Osteocyte (in vitro differentiated cells): ENCODE results near the gene TRAPPC3L. TPM values are rescaled to one million over a fixed set of nuclear protein-coding genes. Genes with fewer than 3 reads are reported as not detected.

Experiments
- DNase-seq: peaks from one replicate; pipeline ENCODE4 v3.0.0; 2021; ENCODE audit warnings: mixed read lengths; ENCODE audit not compliant: unreplicated experiment; ENCODE audit errors: extremely low spot score
- H3K27ac Mint-ChIP-seq: one replicate; pipeline ENCODE4 v1.8.0; 2021; ENCODE audit warnings: mild to moderate bottlenecking, mixed read lengths; ENCODE audit not compliant: unreplicated experiment
- H3K27me3 Mint-ChIP-seq: one replicate; pipeline ENCODE4 v1.8.0; 2021; ENCODE audit warnings: mixed read lengths; ENCODE audit not compliant: unreplicated experiment
- H3K36me3 Mint-ChIP-seq: one replicate; pipeline ENCODE4 v1.8.0; 2021; ENCODE audit warnings: mixed read lengths; ENCODE audit not compliant: unreplicated experiment
- H3K4me1 Mint-ChIP-seq: one replicate; pipeline ENCODE4 v1.8.0; 2021; ENCODE audit warnings: mixed read lengths; ENCODE audit not compliant: unreplicated experiment
- H3K4me3 Mint-ChIP-seq: one replicate; pipeline ENCODE4 v1.8.0; 2021; ENCODE audit warnings: mild to moderate bottlenecking, moderate library complexity, mixed read lengths; ENCODE audit not compliant: unreplicated experiment
- H3K9me3 Mint-ChIP-seq: one replicate; pipeline ENCODE4 v1.8.0; 2021; ENCODE audit warnings: mixed read lengths; ENCODE audit not compliant: unreplicated experiment
- total RNA-seq: library from RNA; stranded (reverse); gene quantifications from 2 replicates; pipeline ENCODE4 v1.2.1, GENCODE V29; 2021
- TF ChIP-seq, protein P1 (sequence below): fragments of 200-600 bp; sonication (generic); IDR thresholded peaks from 2 replicates; pipeline ENCODE4 v1.5.0; 2021; ENCODE audit warnings: antibody characterized with exemption, mild to moderate bottlenecking, moderate library complexity

The TRAPPC3L gene
- total RNA-seq, 1 donor from 2014 or later = not detected

DNA sequence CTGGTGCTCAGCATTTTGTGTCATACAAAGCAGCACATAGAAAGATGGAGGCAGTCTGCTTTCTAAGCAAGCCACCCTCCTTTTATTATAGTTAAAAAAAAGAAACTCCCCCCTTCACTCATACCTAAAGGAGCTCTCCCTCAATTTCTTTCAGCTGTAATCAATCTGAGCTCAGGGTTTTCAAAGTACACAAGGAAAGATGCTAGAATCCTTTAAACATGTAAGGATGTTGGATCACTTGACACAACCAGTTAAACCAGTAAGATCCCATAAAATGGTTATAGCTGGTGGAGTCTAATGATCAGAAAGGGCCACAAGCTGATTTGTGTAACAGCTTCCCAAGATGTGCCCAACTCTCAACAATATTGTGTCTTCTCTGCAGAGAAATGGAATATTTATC is 8.0 kb upstream of the TRAPPC3L start, which contains the start of gene CALHM4:
TSS of gene CALHM4 (plus strand) at position 301 of the 400 bp plus-strand sequence. CDS start at position 344, 43 bp downstream.
- no peaks in the 10 kb centered on the region for H3K36me3 Mint-ChIP-seq
- no peak for DNase-seq
- TF ChIP-seq, protein P1, sequence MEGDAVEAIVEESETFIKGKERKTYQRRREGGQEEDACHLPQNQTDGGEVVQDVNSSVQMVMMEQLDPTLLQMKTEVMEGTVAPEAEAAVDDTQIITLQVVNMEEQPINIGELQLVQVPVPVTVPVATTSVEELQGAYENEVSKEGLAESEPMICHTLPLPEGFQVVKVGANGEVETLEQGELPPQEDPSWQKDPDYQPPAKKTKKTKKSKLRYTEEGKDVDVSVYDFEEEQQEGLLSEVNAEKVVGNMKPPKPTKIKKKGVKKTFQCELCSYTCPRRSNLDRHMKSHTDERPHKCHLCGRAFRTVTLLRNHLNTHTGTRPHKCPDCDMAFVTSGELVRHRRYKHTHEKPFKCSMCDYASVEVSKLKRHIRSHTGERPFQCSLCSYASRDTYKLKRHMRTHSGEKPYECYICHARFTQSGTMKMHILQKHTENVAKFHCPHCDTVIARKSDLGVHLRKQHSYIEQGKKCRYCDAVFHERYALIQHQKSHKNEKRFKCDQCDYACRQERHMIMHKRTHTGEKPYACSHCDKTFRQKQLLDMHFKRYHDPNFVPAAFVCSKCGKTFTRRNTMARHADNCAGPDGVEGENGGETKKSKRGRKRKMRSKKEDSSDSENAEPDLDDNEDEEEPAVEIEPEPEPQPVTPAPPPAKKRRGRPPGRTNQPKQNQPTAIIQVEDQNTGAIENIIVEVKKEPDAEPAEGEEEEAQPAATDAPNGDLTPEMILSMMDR = no peak
- no peaks in the 10 kb centered on the region for H3K9me3 Mint-ChIP-seq
- no peak within 1 kb of the TSS for H3K4me3 Mint-ChIP-seq
- H3K27me3 Mint-ChIP-seq = peaks cover 17% of the 10 kb centered on the region
- H3K27ac Mint-ChIP-seq = no peak within 1 kb of the TSS
- H3K4me1 Mint-ChIP-seq = peaks cover 4% of the 10 kb centered on the region

DNA sequence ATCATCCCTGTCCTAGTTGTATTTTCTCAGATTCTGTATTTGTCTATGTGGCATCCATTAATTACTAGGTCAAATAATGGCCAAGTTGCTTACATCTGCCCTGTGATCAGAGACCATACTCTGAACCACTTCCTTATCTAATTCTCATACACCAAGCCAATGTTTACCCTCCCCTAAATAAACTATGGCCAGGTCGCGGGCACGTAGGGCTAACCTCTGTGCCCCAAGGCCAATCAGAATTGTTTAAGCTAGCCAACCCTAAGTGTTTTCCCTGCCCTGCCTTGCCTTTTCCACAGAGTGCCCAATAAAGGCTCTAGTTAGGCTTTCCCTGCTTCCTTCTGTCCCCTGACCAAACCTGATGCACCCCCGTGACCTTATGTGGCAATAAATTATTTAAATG is 5.3 kb upstream of the TRAPPC3L start:
- no peaks in the 10 kb centered on the region for H3K9me3 Mint-ChIP-seq

DNA sequence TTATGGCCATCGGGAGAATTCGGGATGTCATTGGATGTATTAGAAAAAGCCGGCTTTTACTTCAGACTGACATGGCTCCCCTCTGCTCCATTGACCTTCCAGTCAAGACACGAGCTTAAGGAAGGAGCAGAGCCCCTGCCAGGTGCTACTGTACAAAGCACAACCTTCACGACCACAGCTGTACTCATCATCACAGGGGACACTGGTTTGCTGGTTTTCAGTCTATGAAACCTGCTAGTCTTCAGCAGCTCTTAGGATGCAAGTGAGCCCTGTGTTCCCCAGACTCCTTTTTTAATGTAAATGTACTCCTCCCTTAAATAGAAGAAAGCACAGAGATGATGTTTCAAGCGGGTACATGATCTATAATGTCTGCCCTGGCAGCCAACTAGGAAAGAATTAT is 1.9 kb upstream of the TRAPPC3L start:
- no peaks in the 10 kb centered on the region for H3K4me1 Mint-ChIP-seq
- H3K9me3 Mint-ChIP-seq = no peaks in the 10 kb centered on the region
- H3K4me3 Mint-ChIP-seq = no peak overlapping the region
- H3K36me3 Mint-ChIP-seq = no peaks in the 10 kb centered on the region
- TF ChIP-seq, protein P1 = no peak
- H3K27me3 Mint-ChIP-seq = peaks cover 38% of the 10 kb centered on the region
- DNase-seq = no peak
- H3K27ac Mint-ChIP-seq = no peak overlapping the region

More for the DNA sequence above, 5.3 kb upstream of the TRAPPC3L start:
- Mint-ChIP-seq H3K4me1 (no peaks in the 10 kb centered on the region), H3K4me3 (no peak overlapping the region), H3K27me3 (peaks cover 26% of the 10 kb centered on the region), H3K36me3 (no peaks in the 10 kb centered on the region), H3K27ac (no peak overlapping the region)
- TF ChIP-seq, protein P1 = no peak
- DNase-seq = no peak

DNA sequence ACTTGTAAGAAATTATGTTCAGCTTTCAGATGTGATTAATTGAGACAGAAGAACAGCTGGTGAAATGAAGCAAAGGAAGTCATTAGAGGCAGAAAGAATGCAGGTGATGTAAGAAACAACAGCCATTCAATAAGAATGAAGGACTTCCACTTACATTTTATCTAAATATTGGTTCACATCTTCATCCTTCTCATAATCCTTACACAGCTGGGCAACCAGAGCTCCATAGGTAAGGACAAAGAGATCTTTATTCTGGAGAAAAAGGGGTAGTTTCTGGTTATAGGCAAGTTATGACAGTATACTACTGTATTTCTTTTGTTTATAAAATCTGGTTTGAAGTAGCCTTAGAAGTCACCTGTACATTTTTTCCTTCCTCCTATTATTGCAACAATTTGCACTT is 2.3 kb downstream of the TRAPPC3L start:
- no peak overlapping the region for H3K27ac Mint-ChIP-seq
- no peak for DNase-seq
- H3K4me3 Mint-ChIP-seq = no peak overlapping the region
- H3K27me3 Mint-ChIP-seq = peaks cover 56% of the 10 kb centered on the region
- TF ChIP-seq, protein P1 = no peak
- H3K36me3 Mint-ChIP-seq = no peaks in the 10 kb centered on the region
- no peaks in the 10 kb centered on the region for H3K9me3 Mint-ChIP-seq
- H3K4me1 Mint-ChIP-seq = no peaks in the 10 kb centered on the region

DNA sequence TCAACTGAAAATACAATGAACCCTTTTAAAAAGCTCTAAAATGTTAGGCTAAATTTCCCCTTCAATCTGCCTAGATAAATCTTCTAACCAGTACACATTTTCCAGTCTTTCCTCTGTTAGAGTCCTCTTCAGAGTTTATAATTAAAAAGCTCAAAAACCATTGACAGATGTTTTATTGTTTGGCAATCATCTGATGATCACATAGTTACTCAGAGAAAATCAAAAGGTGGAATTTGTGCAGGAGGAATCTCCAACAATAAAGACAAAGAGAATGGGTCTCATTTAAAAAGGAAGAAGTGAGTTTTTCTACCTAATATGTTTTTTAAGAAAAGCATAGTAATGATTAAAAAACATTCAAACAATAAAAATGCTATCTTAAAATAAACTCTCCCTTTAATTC is 3.1 kb downstream of the TRAPPC3L start:
- H3K27me3 Mint-ChIP-seq = peaks cover 56% of the 10 kb centered on the region
- no peaks in the 10 kb centered on the region for H3K36me3 Mint-ChIP-seq
- no peaks in the 10 kb centered on the region for H3K9me3 Mint-ChIP-seq
- TF ChIP-seq, protein P1 = no peak
- no peak overlapping the region for H3K4me3 Mint-ChIP-seq
- no peaks in the 10 kb centered on the region for H3K4me1 Mint-ChIP-seq
- no peak for DNase-seq
- H3K27ac Mint-ChIP-seq = no peak overlapping the region
